HEK293T (cell line): ENCODE data around the gene CCDC14.
"Not testable (repeated sequence)": the region's sequence is repeated elsewhere in the genome, so short reads cannot be mapped to it uniquely, and the experiment has no call there.

Experiments
- CTCF ChIA-PET: fragments of 350-600 bp; formaldehyde crosslinking; extraction: SDS; loops from one replicate; lab custom pipeline; 2021; ENCODE audit warnings: antibody characterized with exemption, inconsistent platforms; lab: Yijun Ruan, JAX
- POLR2A ChIA-PET: fragments of 350-600 bp; formaldehyde crosslinking; extraction: SDS; loops from one replicate; lab custom pipeline; 2020; ENCODE audit warnings: antibody characterized with exemption, inconsistent platforms; lab: Yijun Ruan, JAX
- DNase-seq: peaks from one replicate; pipeline ENCODE4 v3.0.0; 2012; ENCODE audit warnings: mixed read lengths; ENCODE audit errors: extremely low spot score
- ARNT ChIP-seq: fragments of 450-650 bp; IDR thresholded peaks from 2 replicates; pipeline ENCODE4 v1.6.1; 2017; ENCODE audit warnings: mild to moderate bottlenecking
- BHLHE40 ChIP-seq: fragments of 450-650 bp; IDR thresholded peaks from 2 replicates; pipeline ENCODE4 v1.6.1; 2016; ENCODE audit warnings: mild to moderate bottlenecking, moderate library complexity, borderline replicate concordance
- CTBP1 ChIP-seq: fragments of 450-650 bp; IDR thresholded peaks from 2 replicates; pipeline ENCODE4 v1.6.1; 2016; ENCODE audit warnings: borderline replicate concordance
- ELF4 ChIP-seq: fragments of 450-650 bp; IDR thresholded peaks from 2 replicates; pipeline ENCODE4 v1.6.1; 2017; ENCODE audit warnings: antibody characterized with exemption
- FOXA1 ChIP-seq: fragments of 450-650 bp; IDR thresholded peaks from 2 replicates; pipeline ENCODE4 v1.6.1; 2016; ENCODE audit warnings: mild to moderate bottlenecking
- FOXK2 ChIP-seq: fragments of 450-650 bp; IDR thresholded peaks from 2 replicates; pipeline ENCODE4 v1.6.1; 2016; ENCODE audit warnings: mild to moderate bottlenecking
- FOXM1 ChIP-seq: fragments of 450-650 bp; IDR thresholded peaks from 2 replicates; pipeline ENCODE4 v1.6.1; 2017; ENCODE audit warnings: mild to moderate bottlenecking, borderline replicate concordance
- HDGF ChIP-seq: fragments of 450-650 bp; IDR thresholded peaks from 2 replicates; pipeline ENCODE4 v1.6.1; 2017; ENCODE audit warnings: antibody characterized with exemption, borderline replicate concordance
- L3MBTL2 ChIP-seq: fragments of 450-650 bp; conservative IDR thresholded peaks from 2 replicates; pipeline ENCODE4 v1.6.1; 2016; ENCODE audit warnings: mild to moderate bottlenecking
- LEF1 ChIP-seq: fragments of 450-650 bp; IDR thresholded peaks from 2 replicates; pipeline ENCODE4 v1.6.1; 2017; ENCODE audit warnings: mild to moderate bottlenecking, borderline replicate concordance
- NFRKB ChIP-seq: fragments of 450-650 bp; IDR thresholded peaks from 2 replicates; pipeline ENCODE4 v1.6.1; 2016; ENCODE audit warnings: mild to moderate bottlenecking, moderate library complexity
- PKNOX1 ChIP-seq: fragments of 450-650 bp; IDR thresholded peaks from 2 replicates; pipeline ENCODE4 v1.6.1; 2016
- SUZ12 ChIP-seq: fragments of 450-650 bp; IDR thresholded peaks from 2 replicates; pipeline ENCODE4 v1.6.1; 2016; ENCODE audit warnings: mild to moderate bottlenecking
- TARDBP ChIP-seq: fragments of 450-650 bp; IDR thresholded peaks from 2 replicates; pipeline ENCODE4 v1.6.1; 2016
- ZNF384 ChIP-seq: fragments of 450-650 bp; IDR thresholded peaks from 2 replicates; pipeline ENCODE4 v1.6.1; 2016

The CCDC14 gene

DNA sequence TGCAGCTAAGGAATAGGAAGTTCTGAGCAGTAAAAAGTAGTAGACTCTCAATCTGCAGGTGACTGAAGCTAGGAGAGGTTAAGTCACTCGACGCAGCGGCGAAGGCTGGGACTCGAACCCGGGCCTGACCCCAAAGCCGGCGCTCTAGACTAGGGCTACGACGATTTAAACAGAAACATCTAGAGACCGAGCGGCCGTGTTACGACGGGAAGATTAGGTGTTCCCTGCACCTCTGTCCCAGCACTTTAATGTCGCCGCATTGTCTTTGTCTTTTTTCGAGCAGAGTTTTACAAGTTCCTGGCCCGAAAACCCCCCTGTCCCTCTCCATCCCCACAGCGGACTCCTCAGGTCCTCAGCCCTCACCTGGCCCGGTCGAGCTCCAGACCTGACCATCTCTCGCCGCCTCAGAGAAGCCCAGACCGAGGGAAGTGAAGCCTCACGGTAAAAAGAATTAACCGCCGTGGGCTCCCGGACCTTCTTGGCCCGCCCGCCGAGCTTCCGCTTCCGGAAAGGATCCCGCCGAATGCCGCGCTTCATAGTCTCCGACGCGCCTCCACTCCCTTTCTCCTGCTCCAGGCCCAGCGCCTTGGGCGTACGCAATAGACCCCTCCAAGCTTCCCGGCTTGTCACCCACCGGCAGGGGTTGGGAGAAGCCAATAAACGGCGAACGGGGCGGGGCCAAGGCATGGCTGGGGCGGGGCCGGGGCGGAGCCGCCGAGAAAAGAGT, at the start of gene CCDC14:
Gene CCDC14 (minus strand): TSS at position 449 of the 727 bp plus-strand sequence. CDS start 56 bp downstream, at position 393.
- ChIA-PET CTCF (no interaction called here), POLR2A (interaction anchor here (1.0 to 1.9 kb wide), 8 partner anchors 9 to 160 kb away, joined by 3 to 10 read pairs (median 5); no protein-coding TSS in a partner anchor)
- peak; percentile 92 for DNase-seq
- TF ChIP-seq FOXA1, result no peak
- no peak for TF ChIP-seq CTBP1
- TF ChIP-seq L3MBTL2, result peak; percentile 58
- TF ChIP-seq ARNT, result no peak
- TF ChIP-seq ZNF384, result no peak
- no peak for TF ChIP-seq SUZ12
- TF ChIP-seq TARDBP, result no peak
- peak; percentile 37; the same call in 1 of the 2 replicates for TF ChIP-seq ELF4
- no peak for TF ChIP-seq FOXM1
- TF ChIP-seq LEF1, result no peak
- no peak for TF ChIP-seq NFRKB

GRCh38 chr3:124008321-124008720, 47.3 kb upstream of the CCDC14 start:
- CTCF ChIA-PET, DNase-seq, POLR2A ChIA-PET: not testable (repeated sequence)

DNA sequence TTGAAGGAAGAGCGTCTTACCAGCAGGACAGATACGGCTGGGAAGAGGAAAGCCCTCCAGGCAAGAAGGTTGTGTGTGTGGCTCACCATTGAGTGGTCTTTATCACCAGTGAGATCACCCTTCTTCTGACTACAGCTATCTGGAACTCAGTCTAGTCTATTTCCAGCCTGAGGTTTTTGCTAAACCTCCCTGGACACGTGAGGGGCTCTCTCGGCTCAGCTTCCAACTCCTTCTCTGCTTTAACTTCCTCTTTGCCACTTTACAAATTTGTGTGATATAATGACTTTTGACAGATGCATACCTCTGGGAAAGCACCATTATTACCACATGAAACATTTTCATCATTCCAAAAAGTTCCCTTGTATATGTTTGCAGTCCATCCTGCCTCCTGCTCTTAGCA, 46.2 kb upstream of the CCDC14 start:
- CTCF ChIA-PET, result interaction anchor here (1.0 kb wide), 1 partner anchor 9 kb away, joined by 4 read pairs; no protein-coding TSS in a partner anchor

GRCh38 chr3:124002405-124003079, 41.5 kb upstream of the CCDC14 start:
- DNase-seq, POLR2A ChIA-PET, CTCF ChIA-PET: not testable (repeated sequence)

More for the DNA sequence above, 46.2 kb upstream of the CCDC14 start:
- TF ChIP-seq FOXA1 (no peak), ELF4 (no peak), SUZ12 (no peak), BHLHE40 (no peak)
- POLR2A ChIA-PET, result no interaction called here
- no peak for DNase-seq

DNA sequence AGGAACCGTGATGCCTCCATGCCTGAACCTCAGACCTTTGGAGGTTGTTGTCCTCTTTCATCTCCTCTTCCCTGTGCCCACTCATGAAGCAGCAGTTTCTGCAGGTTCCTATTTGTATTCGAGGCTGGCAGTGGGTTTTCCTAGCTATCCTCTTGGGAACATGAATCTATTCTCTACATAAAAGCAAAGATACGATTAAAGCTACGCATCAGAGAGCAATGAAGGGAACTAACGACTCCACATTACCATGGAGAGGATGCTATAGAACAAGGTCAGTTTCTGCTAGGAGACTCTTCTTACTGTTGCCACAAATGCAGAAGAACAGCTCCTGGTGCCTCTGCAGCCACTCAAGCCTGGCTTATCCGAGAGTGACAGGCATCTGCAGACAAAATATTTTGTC, 40.3 kb upstream of the CCDC14 start:
- CTCF ChIA-PET, DNase-seq: not testable (repeated sequence)

GRCh38 chr3:123997543-123997942, 36.5 kb upstream of the CCDC14 start:
- CTCF ChIA-PET, result no interaction called here

More for the DNA sequence above, 40.3 kb upstream of the CCDC14 start:
- POLR2A ChIA-PET, result not testable (repeated sequence)

GRCh38 chr3:123993818-123994217, 32.8 kb upstream of the CCDC14 start:
- DNase-seq, result no peak
- TF ChIP-seq FOXK2, result no peak
- no peak for TF ChIP-seq BHLHE40
- no peak for TF ChIP-seq LEF1
- TF ChIP-seq L3MBTL2, result no peak
- no peak for TF ChIP-seq FOXA1
- no peak for TF ChIP-seq ARNT
- TF ChIP-seq TARDBP, result no peak
- TF ChIP-seq ELF4, result no peak
- no peak for TF ChIP-seq NFRKB
- no peak for TF ChIP-seq PKNOX1
- TF ChIP-seq HDGF, result no peak
- no peak for TF ChIP-seq SUZ12
- no peak for TF ChIP-seq CTBP1
- no peak for TF ChIP-seq FOXM1
- no peak for TF ChIP-seq ZNF384
- CTCF ChIA-PET, result no interaction called here
- POLR2A ChIA-PET, result no interaction called here

More at GRCh38 chr3:123997543-123997942, 36.5 kb upstream of the CCDC14 start:
- POLR2A ChIA-PET, result no interaction called here
- no peak for DNase-seq
- TF ChIP-seq ARNT (no peak), NFRKB (no peak), ELF4 (no peak), FOXK2 (no peak), ZNF384 (no peak), BHLHE40 (no peak), CTBP1 (no peak), HDGF (no peak), FOXA1 (no peak), PKNOX1 (no peak)

- POLR2A ChIA-PET, result not testable (repeated sequence)
Observed at GRCh38 chr3:123991730-123992588, 30.9 kb upstream of the CCDC14 start, which contains the start of gene ROPN1. Gene ROPN1 (minus strand): TSS chr3:123992124. CDS start chr3:123980481, 11,643 bp downstream.

More at GRCh38 chr3:123991730-123992588, 30.9 kb upstream of the CCDC14 start, which contains the start of gene ROPN1:
- DNase-seq, CTCF ChIA-PET: not testable (repeated sequence)
